NOMO-1 (cell line): ENCODE results near the gene EFNA5.

ENCODE experiments used
- DNase-seq, 2 experiments: peaks; one replicate each; lab custom pipeline; 2025; ENCODE audit not compliant: unreplicated experiment in 2 of 2; lab: John Stamatoyannopoulos, UW

The EFNA5 gene

GRCh38 chr5:107576736-107577393, 93.9 kb downstream of the EFNA5 start:
- no peak for DNase-seq

- DNase-seq = no peak
Measured at GRCh38 chr5:107576155-107576554, 94.6 kb downstream of the EFNA5 start.

- DNase-seq = no peak
Measured at GRCh38 chr5:107574287-107574686, 96.5 kb downstream of the EFNA5 start.

DNA sequence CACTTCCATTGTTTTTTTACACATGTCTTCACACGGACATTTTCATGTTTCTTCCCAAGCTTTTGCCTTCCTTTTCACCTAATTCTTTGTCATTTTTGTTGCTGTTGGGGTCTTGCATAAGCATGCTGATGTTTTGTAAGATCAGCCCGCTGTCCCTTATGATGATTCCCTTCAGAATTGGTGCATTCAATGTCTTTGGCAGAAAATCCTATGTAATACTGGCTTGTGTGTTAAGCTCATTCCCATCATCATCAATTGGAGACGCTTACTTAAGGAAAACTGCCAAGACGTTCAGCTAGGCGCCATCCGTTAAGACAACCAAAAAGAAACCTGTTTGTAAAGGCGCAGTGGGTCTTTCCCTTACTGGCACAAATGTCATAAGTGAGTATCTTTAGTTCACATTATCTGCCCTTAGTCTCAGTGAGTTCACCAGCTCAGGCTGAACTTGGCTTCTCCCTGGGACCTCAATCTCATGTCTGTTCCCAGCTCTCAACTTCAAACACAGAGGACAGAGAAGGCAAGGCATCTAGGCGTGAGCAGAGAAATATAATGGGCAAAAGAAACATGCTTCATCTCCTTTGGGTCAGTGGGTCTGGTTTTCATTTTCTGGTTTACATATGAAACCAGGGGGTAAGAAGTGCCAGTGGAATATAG, 97.9 kb downstream of the EFNA5 start:
- DNase-seq = no peak

DNA sequence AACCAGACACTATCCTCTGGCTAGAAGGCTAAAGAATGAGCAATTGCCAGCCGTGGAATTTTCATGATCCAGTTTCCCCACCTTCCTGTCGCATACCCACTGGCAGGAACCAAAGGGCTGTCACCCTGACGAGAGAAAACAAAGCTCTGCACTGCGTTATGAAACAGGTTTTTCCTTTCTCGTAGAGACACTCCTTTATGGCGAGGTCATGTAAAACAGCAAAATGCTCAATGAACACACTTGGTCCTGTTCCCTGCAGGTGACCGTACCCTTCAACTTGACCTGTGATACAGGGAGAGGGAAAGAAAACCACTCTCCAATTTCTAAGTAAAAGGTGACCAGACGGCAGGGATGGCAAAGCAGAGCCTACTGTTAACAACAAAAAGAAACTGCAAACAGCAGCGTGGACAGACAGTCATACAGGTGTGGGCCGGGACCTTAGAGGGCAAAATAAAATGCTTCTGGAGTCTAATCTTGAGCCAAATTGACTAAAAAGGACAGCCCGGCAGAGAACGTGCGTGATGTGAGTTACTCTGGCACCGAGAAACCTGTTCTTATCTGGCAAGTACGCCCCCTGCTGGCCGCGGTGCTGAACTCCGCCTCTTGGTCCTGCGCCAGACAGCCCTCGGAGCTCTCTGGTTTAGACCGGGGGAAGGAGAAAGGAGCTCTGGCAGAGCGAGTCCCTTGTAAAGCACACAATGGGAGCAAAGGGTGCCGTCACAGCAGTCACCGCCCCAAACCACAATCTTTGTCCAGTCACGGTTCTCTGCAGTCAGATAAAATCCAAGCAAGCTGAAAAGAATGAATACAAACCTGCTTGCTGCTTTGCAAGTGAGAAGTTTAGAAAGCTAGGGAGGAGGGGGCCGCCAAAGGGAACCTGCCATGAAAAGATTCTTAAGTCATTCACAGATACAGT, 98.9 kb downstream of the EFNA5 start:
- peak; percentile 72 to 84 for DNase-seq

DNA sequence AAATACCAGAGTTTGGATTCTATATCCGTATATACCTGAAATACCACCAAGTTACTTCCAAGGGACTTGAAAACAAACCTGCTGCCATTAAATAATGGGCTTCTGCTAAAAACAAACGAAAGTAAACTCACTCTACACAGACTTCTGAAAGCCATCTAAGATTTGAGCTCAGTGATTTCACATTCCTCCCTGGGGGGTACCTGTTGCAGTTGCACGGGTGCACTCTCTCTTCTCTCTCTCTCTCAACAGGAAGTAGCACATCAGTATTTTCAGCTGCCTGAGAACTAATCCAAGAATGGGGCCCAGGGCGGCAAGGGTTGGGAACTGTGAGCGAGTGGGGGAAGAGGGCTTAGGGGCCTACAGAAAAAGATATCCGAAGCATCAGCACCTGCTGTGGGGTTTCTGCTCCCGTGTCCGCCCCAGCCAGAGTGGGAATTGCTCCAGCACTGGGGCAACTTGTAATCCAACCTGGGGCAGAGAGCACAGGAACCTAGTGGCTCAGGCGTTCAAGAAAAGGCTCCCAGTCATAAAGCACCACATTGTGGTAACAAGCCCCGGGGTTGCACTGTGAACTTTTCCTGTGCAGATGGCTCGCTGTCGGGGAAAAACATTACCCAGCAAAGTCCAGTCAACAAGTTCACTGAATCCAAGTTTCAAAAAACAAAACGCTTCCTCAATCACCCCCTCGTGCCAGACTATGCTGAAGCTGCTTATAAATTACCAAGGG, 99.8 kb downstream of the EFNA5 start:
- DNase-seq = peak in 1 of 2 experiments; percentile 20

DNA sequence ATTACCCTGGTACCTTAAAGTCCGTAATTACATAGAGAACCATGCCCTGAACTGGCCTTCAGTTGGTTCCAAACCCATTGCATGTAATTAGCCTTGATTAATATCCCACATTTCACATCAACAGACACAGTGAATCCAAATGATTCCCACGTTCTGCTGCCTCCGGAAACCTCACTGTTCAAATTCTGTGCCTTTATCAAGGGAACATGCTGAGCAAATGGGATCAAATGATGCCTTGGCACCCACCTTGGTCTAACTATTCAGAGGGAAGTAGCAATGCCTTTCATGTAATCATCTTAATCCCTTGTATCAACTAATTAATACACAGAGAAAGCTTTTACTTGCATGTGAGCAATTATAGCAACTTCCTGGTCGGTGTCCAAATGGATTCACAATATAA, 100.6 kb downstream of the EFNA5 start:
- DNase-seq = no peak

GRCh38 chr5:107567901-107568671, 102.7 kb downstream of the EFNA5 start:
- DNase-seq = no peak

GRCh38 chr5:107566986-107567385, 103.8 kb downstream of the EFNA5 start:
- DNase-seq = no peak

DNA sequence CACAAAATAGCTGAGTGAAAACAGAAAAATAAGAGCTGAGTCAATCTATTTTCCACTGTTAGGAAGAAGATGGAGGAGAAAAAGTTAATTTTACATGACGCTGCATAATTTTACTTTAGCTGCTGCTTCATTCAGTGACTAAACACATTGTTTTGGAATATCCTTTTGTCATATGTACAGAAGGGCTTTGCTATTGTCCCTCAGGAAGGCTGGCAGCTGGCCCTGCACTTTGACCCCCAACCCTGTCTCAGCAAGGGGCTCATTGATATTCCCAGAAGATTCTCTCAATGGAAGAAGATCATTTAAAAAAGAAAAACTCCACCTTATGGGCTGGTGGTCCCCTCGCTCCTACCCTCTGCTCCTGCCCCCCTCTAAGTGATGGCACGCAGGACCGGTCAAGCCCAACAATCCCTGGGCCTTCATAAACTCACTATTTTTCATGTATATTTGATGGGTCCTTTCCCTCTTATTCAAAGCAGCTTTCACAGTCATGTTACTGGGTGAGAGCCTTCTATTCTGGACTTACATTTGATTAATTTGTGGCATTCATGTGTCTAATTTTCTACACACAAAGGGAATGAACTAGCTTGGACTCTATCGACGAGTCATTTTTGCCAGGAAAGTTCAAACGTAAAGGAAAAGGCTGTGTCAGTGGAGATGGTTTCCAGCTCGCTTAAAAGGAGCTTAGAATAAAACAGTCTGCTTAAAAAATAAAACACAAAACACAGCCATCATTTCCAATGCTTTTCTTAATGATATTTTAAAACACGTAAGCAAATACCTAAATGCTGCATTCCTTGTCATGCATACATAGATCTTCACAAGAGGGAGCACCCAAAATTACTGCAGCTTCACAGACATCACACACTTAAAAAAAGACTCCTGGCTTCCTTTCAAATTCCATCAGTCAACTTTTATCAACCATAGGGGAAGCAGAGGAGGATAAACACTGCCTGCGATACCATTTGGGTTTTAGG, 104.7 kb downstream of the EFNA5 start:
- DNase-seq = no peak

GRCh38 chr5:107564931-107565372, 105.8 kb downstream of the EFNA5 start:
- DNase-seq = no peak

DNA sequence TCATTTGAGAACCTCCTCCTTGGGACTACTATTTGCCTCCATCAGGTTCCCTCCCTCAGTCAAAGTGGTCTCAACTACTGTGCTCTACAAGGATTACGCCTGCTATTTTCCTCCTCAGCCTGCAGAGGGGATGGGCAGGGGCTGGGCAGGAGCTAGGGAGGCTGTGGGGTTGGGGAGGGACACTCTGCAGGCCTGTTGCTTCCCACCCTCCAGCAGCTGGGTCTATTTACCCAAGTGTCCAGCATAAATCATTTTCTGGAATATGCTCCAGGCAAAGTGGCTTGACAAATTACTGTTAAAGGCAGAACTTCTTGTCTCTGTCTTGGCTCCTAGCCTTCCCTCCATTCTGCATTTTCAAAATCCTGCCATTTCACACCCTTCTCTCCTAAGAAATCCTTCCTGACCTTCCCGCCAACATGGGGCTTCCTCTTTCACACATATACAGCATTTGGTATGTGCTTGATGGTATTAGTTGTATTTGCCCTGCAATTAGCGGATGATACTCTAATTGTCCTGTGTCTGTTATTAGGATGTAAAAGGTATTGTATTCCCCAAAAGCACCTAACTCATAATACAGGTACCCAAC, 106.7 kb downstream of the EFNA5 start:
- DNase-seq = no peak

DNA sequence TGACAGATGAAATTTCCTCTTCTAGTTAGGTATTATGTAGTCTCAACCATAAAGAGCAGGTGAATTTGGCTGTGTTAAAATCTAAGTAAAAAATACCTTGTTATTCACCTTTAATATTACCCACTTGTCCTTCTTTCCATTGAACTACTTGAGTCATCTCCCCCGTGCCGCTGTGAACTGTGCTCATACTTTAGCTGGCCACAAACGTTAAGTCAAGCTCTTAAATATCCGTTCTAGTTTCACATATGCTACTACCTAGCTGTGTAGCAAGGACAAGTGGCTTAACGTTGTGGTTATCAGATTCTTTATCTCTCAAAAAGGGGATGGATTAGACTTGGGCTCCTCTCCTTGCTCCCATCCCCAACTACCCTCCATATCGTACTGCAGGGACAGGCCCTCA, 110.4 kb downstream of the EFNA5 start:
- DNase-seq = no peak

GRCh38 chr5:107558823-107559375, 111.8 kb downstream of the EFNA5 start:
- DNase-seq = no peak

DNA sequence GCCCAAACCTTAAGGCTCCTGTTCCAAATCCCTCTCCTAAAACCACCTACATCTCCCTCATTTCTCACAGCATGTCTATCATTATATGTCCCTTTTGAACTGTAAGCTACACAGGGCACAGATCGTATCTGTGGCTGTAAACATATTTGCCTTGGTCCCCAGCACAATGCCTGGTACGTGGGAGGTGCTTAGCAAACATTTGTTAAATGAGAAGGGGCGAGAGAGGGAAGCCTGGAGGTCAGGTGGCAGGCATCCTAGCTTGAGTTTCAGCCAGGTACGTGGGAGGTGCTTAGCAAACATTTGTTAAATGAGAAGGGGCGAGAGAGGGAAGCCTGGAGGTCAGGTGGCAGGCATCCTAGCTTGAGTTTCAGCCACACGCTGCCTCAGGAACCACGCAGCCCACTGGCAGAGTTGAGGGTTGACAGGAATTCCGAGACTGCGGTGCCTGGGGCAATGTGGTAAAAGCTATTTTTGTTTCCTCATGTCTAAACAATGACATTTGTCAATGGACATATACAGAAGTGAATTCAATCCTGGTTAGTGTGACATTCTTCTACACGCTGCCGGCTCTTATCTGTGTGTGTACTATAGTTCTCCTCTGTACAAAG, 113.6 kb downstream of the EFNA5 start:
- DNase-seq = no peak

DNA sequence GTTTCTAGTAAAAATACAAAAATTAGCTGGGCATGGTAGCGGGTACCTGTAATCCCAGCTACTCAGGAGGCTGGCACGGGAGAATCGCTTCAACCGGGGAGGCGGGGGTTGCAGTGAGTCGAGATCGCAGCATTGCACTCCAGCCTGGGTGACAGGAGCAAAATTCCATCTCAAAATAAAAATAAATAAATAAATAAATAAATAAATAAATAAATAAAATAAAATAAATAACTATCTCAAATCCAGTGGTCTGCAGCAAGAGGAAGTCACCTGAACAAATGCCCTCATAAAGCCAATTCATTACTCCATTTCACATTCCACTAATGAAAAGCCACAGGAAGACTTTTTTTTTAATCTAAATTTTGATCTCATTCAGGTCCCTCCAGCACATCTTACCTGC, 114.2 kb downstream of the EFNA5 start:
- DNase-seq = no peak

- DNase-seq = no peak
Measured at GRCh38 chr5:107555425-107556090, 115.2 kb downstream of the EFNA5 start.
